Urinary bladder (tissue), 4 donors: ENCODE results near the gene FCER1G. TPM values are rescaled to one million over a fixed set of nuclear protein-coding genes. Genes with fewer than 3 reads are reported as not detected.
A peak's percentile ranks its signal among the peaks of the same experiment; 100 is the strongest.
"Not testable (repeated sequence)": the region's sequence is repeated elsewhere in the genome, so short reads cannot be mapped to it uniquely, and the experiment has no call there.

Experiments
- DNase-seq: peaks from one replicate; pipeline ENCODE4 v3.0.0-alpha.2; 2015; ENCODE audit errors: extremely low spot score
- H3K27ac ChIP-seq: one replicate; pipeline ENCODE4 v1.5.1; 2013; ENCODE audit warnings: low read depth, mild to moderate bottlenecking, moderate library complexity
- H3K36me3 ChIP-seq: one replicate; pipeline ENCODE4 v1.6.1; 2013; ENCODE audit warnings: mild to moderate bottlenecking, moderate library complexity; ENCODE audit not compliant: insufficient read depth
- H3K4me1 ChIP-seq: one replicate; pipeline ENCODE4 v1.6.1; 2013; ENCODE audit warnings: mild to moderate bottlenecking, moderate library complexity; ENCODE audit not compliant: insufficient read depth
- H3K4me3 ChIP-seq: one replicate; pipeline ENCODE4 v1.5.1; 2013; ENCODE audit warnings: low read depth, low read length
- WGBS: extraction: QIAGEN DNeasy Blood & Tissue Kit; methylation state at CpG from one replicate; pipeline ENCODE4 v1.1.7; 2013; 5-methylcytosine and 5-hydroxymethylcytosine counted together
- polyA plus RNA-seq: library from polyadenylated mRNA; stranded (reverse); fragments of 200-250 nt; gene quantifications from one replicate; pipeline ENCODE4 v1.2.3, GENCODE V29; 2013
- total RNA-seq: library from RNA; depleted of rRNA; stranded (reverse); fragments of >200 nt; gene quantifications from one replicate; pipeline ENCODE4 v1.2.3, GENCODE V29; 2014
- donor health status: healthy with polysubstance abuse.
- donor health status: healthy.

Gene FCER1G
- total and polyA plus RNA-seq, 2 donors: 15.9 to 161 TPM

DNA sequence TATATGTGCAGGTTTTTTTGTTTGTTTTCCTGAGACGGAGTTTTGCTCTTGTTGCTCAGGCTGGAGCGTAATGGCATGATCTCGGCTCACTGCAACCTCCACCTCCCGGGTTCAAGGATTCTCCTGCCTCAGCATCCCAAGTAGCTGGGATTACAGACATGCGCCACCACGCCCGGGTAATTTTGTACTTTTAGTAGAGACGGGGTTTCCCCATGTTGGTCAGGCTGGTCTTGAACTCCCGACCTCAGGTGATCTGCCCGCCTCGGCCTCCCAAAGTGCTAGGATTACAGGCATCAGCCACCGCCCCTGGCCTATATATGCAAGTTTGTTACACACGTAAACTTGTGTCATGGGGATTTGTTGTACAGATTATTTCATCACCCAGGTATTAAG, 9.6 kb downstream of the FCER1G start:
- DNase-seq, H3K4me3 ChIP-seq, H3K27ac ChIP-seq, H3K4me1 ChIP-seq, H3K36me3 ChIP-seq: not testable (repeated sequence)
- 87% methylated on average over 13 of the region's 13 CpGs for WGBS

DNA sequence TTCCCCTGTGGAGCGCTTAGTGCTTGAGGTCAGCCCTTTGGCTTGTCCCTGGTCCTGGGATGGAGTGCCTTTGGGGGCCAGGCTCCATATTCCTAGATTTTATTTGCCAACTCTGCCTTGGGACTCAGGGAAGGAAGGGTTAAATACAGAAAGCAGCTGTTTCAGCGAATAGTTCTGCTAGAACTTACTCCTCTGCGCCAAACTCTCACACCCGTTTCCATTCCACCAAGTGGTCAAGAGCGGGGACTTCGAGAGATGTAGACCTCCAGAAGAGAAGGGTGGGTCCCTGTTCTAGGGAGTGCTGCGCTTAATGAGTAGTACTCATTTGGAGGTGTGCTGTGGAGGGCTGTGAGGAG, 10.1 kb downstream of the FCER1G start:
- Histone ChIP-seq H3K4me3 (no peak overlapping the region), H3K4me1 (no peaks in the 10 kb centered on the region), H3K36me3 (no peaks in the 10 kb centered on the region), H3K27ac (no peak overlapping the region)
- no peak for DNase-seq
- 61% methylated on average over 7 of the region's 7 CpGs for WGBS

DNA sequence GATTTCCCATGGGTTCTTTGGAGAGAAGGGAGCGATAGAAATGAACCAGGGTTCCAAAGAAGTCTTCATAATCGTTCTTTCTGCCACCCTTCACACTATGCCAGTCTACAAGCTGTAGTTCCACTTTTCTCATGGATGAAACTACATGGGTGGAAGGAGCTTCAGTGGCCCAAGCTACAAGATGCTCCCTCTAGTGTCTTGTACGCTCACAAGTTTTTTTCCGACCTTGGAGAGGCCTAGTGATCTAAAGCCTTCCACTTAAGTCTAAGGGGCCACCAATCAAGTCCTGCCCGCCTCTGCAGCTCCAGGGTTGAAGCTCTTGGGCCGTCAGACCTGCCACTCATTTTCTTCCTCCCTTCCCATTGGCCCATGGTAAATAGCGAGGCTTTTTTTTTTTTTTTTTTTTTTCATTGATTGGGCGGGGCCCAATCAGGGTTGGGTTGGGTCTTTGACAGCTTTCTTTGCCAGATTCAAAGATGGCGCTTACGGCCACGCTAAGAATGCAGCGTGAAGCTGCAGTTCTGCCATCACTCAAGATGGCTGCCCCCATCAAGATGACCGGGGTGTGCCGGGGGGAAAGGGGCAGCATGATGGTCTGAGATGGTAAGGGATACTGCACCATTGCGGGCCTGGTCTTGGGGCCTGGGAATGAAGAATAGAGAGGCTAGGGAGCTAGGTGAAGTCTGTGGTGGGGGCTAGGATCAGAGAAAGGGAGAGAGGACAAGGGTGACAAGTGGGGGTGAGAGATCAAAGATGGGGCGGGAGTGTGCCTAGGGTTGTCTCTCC, 10.6 kb downstream of the FCER1G start, which contains the start of gene TOMM40L:
TSS of gene TOMM40L (plus strand) at position 527 of the 786 bp plus-strand sequence. CDS start 430 bp downstream, outside the sequence.
- peak within 1 kb of the TSS; percentile 51 for H3K4me3 ChIP-seq
- H3K27ac ChIP-seq: no peak within 1 kb of the TSS
- peak; percentile 92 for DNase-seq
- WGBS: 8% methylated on average over 16 of the region's 16 CpGs
- H3K4me1 ChIP-seq: no peaks in the 10 kb centered on the region
- no peaks in the 10 kb centered on the region for H3K36me3 ChIP-seq

DNA sequence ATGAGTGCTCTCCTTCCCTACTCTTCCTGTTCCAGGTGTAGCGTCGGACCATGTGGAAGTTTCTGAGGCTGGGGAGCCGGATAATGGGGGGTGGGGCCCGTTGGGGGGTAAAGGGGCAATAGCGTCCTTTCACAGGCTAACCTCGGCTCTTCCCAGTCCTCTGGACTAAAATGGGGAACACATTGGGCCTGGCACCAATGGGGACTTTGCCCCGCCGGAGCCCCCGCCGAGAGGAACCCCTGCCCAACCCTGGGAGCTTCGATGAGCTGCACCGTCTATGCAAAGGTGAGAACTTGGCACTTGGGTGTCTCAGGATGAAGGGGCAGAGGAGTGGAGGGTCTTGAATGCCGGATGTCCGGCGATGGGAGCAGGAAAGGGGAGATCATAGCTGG, 11.2 kb downstream of the FCER1G start:
- no peaks in the 10 kb centered on the region for H3K4me1 ChIP-seq
- no peaks in the 10 kb centered on the region for H3K36me3 ChIP-seq
- no peak for DNase-seq
- WGBS: 8% methylated on average over 15 of the region's 15 CpGs
- no peak overlapping the region for H3K27ac ChIP-seq
- H3K4me3 ChIP-seq: peak overlapping the region; percentile 51

DNA sequence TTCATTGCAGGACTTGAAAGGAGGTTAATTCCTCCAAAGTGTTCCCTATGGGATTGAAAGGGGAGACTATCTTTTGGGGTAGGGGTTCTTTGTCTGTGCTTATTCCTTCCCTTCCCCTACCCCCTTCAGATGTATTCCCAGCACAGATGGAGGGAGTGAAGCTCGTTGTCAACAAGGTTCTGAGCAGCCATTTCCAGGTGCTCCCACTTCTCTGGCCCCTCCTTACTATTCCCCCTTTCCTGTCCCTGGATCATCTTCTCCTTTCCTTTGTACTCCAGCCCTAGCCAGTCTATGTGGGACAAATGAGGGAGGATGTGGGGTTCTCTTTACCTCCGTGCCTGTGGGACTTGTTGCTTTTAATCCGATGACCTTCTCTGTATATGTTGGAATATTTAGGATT, 11.7 kb downstream of the FCER1G start:
- no peak for DNase-seq
- Histone ChIP-seq H3K27ac (no peak overlapping the region), H3K36me3 (no peaks in the 10 kb centered on the region), H3K4me1 (no peaks in the 10 kb centered on the region), H3K4me3 (peak overlapping the region; percentile 51)
- WGBS: 37% methylated on average over 3 of the region's 3 CpGs

DNA sequence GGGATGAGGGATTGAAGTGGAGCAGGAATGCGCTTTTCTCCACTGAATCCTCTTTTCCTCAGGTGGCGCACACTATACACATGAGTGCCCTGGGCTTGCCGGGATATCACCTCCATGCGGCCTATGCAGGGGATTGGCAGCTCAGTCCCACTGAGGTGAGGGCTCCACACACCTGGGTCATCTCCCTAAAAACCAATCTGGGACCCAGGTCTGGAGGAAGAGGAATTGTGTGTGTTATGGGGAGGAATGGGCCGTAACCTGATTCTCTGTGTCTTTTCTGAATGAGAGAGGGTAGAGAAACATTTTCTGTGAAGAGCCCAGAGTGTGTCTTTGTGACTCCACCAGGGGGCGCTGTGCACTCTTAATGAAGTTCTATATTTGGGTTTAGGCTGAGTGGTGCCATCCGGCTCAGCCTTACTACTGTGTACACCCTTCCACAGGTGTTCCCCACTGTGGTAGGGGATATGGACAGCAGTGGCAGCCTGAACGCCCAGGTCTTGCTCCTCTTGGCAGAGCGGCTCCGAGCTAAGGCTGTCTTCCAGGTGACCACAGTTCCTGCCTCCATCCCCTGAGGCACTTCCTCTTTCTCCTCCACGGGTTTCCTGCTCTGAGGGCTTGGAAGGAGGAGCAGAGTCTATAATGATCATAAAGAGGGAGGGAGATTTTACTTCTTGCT, 12.2 kb downstream of the FCER1G start:
- peak; percentile 15 for DNase-seq

DNA sequence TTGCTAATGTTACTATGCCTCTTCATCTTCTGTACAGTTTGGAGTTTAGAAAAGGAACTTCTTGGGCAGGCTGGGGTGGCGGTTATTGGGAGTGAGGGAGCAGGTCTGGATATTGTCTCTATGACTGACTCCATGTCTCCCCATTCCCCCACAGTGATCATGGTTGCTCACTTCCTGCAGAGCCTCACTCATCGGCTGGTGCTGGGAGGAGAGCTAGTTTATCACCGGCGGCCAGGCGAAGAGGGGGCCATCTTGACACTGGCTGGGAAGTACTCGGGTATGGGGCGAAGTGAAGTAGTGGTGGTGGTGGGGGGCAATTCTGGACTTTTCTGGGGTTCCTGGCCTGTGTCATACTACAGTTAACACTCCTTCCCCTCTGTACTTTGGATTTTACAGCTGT, 12.9 kb downstream of the FCER1G start:
- Histone ChIP-seq H3K27ac (no peak overlapping the region), H3K4me1 (no peaks in the 10 kb centered on the region), H3K4me3 (no peak overlapping the region), H3K36me3 (no peaks in the 10 kb centered on the region)
- no peak for DNase-seq
- 92% methylated on average over 7 of the region's 7 CpGs for WGBS

More for the DNA sequence above, 12.2 kb downstream of the FCER1G start:
- Histone ChIP-seq H3K27ac (no peak overlapping the region), H3K36me3 (no peaks in the 10 kb centered on the region), H3K4me1 (no peaks in the 10 kb centered on the region), H3K4me3 (no peak overlapping the region)
- WGBS: 41% methylated on average over 11 of the region's 11 CpGs

DNA sequence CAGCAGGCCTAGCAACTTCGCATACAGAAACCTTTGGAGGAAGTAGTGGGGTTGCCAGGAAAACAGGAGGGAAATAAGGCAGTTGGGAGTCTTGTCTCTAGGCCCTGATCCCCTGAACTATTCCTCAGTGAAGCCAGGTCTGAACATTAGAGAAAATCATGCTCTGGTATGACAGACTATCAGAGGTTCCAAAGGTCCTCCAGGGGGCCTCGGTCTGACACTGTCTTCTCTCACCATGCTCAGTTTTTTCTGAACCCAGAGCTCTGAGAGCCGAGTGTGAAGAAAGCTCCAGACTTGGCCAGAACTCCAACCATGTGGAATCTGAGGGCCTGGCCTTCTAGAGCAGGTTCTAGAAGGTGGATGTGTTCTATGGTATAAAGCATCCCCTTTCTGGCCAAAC, 14.8 kb downstream of the FCER1G start:
- Histone ChIP-seq H3K36me3 (no peaks in the 10 kb centered on the region), H3K27ac (no peak overlapping the region), H3K4me3 (no peak overlapping the region), H3K4me1 (no peaks in the 10 kb centered on the region)
- DNase-seq: no peak
- WGBS: 55% methylated on average over 3 of the region's 3 CpGs

DNA sequence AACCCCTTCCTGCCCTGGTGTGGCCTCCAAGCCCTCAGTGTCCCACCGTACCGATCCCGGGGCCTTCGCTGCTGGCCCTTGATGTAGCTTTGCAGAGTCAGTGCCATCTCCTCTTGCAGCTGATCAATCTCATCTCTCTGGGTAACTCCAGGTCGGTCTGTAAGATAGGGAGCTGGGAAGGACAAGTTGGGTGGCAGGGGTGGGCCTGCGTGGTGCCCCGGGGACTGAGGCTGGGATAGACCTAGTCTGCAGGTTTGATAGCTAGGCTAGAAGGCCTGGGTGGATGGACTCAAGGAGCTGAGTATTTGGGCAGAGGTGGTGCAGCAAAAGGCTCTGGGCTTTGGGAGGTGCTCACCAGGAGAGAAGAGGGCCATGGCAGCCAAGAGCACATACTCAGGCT, 15.7 kb downstream of the FCER1G start:
- no peaks in the 10 kb centered on the region for H3K4me1 ChIP-seq
- no peak overlapping the region for H3K4me3 ChIP-seq
- no peak for DNase-seq
- no peaks in the 10 kb centered on the region for H3K36me3 ChIP-seq
- WGBS: 91% methylated on average over 7 of the region's 7 CpGs
- no peak overlapping the region for H3K27ac ChIP-seq

DNA sequence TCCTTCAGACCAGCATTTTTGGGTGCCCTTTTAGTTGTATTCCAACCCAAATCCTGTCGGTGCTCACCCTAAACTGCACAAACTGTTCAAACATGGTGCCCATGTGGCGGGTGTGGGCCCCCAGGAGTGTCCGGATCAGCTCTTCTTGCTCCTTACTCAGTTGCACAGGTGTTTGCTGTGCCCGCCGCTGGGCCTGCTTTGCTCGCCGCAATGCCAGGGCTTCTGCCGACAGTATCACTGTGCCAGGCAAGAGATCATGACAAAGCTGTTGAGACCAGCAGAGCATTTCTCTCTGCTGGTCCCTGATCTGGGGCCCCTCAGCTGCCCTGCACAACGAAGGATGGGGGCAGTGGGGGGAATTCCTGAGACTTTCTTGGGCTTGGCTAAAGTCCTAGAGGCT, 18.0 kb downstream of the FCER1G start:
- Histone ChIP-seq H3K36me3 (no peaks in the 10 kb centered on the region), H3K4me1 (no peaks in the 10 kb centered on the region), H3K27ac (no peak overlapping the region), H3K4me3 (no peak overlapping the region)
- no peak for DNase-seq
- 79% methylated on average over 9 of the region's 9 CpGs for WGBS

DNA sequence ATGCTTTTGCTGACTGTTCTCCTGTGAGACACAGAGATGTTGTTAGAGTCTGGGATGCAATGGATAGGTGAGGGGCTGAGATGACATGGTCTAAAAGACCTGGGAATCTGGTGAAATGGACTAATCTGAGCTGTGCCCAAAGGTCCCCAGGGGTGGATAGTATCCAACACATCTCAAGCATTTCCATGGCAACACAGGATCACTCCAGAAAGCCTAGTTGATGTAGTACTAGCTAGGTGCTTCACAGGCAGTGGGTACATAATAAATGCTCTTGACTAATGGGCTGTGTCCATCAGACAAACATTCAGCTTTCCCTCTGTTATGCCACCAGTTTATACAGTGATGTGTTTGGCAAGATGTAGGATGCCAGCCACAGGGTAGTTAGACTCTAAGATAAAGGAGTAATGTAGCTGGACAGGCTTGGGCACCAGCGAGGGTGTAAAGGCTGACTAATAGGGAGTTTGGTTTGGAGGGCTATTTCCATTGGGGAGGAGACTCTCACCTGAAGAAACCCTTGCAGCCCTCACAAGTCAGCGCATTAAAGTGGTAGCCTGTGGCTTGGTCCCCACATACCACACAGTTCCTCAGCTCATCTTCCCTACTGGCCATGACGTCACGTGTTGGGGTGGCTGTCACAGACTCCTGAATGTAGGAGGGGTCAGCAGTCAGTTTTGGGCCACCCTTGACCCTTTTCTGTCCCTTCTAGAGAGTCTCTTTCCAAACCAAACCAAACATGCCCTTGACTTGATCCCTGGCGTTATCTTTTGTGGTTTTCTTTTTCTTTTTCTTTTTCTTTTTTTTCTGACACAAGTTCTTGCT, 21.1 kb downstream of the FCER1G start:
- no peak for DNase-seq
- WGBS: 76% methylated on average over 5 of the region's 5 CpGs
- Histone ChIP-seq H3K36me3 (no peaks in the 10 kb centered on the region), H3K4me3 (no peak overlapping the region), H3K4me1 (no peaks in the 10 kb centered on the region), H3K27ac (no peak overlapping the region)

DNA sequence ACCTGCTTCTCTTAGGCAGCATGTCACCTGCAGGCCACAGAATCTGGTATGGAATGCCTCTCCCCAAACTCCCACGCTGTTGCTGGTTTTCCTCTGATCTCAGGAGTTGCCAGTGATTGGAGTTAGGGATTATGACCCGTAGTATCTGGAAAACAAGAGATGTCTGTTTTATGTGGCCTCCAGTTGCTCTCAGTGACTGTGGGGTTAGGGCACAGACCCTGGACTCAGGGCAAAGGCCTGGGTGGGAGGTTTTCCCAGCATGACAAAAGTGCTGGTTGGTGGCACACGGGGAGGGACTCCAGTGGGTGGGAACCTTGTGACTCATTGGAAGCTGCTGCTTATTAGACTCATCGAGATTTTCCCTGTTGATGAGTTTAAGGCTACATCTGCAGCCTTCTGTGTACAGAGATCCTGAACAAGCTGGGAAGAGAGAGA, 23.0 kb downstream of the FCER1G start, which contains the start of gene NR1I3:
TSS of gene NR1I3 (minus strand) at position 165 of the 435 bp plus-strand sequence. CDS start 1,638 bp downstream, outside the sequence.
- H3K27ac ChIP-seq: no peak within 1 kb of the TSS
- H3K4me3 ChIP-seq: no peak within 1 kb of the TSS
- no peaks in the 10 kb centered on the region for H3K4me1 ChIP-seq
- 52% methylated on average over 4 of the region's 4 CpGs for WGBS
- no peaks in the 10 kb centered on the region for H3K36me3 ChIP-seq
- DNase-seq: no peak

DNA sequence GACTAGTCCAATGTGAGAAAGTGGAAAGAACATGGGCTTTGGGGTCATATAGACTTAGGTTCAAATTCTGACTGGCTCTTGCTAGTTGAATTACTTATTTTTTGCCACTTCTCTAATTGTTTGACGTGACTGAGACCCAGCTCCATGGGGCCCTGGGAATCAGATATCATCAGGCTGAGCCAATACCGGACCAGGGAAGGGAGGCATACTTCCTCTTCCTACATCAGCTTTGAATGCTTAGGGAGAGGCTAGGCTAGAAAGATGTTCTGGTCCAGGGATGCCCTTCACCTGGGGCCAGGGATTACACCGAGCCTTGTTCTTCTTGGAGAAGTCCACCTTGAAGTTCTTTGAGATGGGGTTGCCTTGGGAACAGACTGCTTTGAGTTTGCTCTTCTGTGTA, 26.6 kb downstream of the FCER1G start:
- no peak overlapping the region for H3K27ac ChIP-seq
- 63% methylated on average over 3 of the region's 3 CpGs for WGBS
- H3K4me3 ChIP-seq: no peak overlapping the region
- DNase-seq: no peak
- H3K4me1 ChIP-seq: no peaks in the 10 kb centered on the region
- peaks cover 2% of the 10 kb centered on the region for H3K36me3 ChIP-seq
